Colonic mucosa (tissue), 4 donors: ENCODE data around the gene LRRC1. TPM values are rescaled to one million over a fixed set of nuclear protein-coding genes. Genes with fewer than 3 reads are reported as not detected.
A peak's percentile ranks its signal among the peaks of the same experiment; 100 is the strongest.

Experiments
- DNase-seq: peaks from one replicate; pipeline ENCODE4 v3.0.0-alpha.2; 2020
- H3K27ac ChIP-seq: fragments of 200-600 bp; one replicate; pipeline ENCODE4 v1.8.0; 2021
- H3K27me3 ChIP-seq: fragments of 200-600 bp; one replicate; pipeline ENCODE4 v1.8.0; 2021
- H3K36me3 ChIP-seq: fragments of 200-600 bp; one replicate; pipeline ENCODE4 v1.8.0; 2021
- H3K4me1 ChIP-seq: fragments of 200-600 bp; one replicate; pipeline ENCODE4 v1.8.0; 2021; ENCODE audit warnings: mild to moderate bottlenecking
- H3K4me3 ChIP-seq: fragments of 200-600 bp; one replicate; pipeline ENCODE4 v1.8.0; 2021
- H3K9ac ChIP-seq, 2 donors: one replicate each; pipeline ENCODE4 v1.7.0; 2013; ENCODE audit warnings: control low read depth in 2 of 2, low read depth in 2 of 2, low read length in 2 of 2
- H3K9me3 ChIP-seq: fragments of 200-600 bp; one replicate; pipeline ENCODE4 v1.8.0; 2021
- intact Hi-C: fragments of 100-400 bp; cut with DNase I; formaldehyde crosslinking; loops from one replicate; pipeline ENCODE4 v1.14.1; 2022
- total RNA-seq, 2 donors: library from RNA; stranded (reverse); fragmentation: NEBNext Ultra II Directional in 1 of 2; extraction: Animal tissue kit (Norgen Biotek cat#: 25700) in 1 of 2; gene quantifications; one replicate each; pipeline ENCODE4 v1.2.1, GENCODE V29; 2021
- TF ChIP-seq, protein P1 (sequence below): fragments of 200-600 bp; IDR thresholded peaks from one replicate; pipeline ENCODE4 v1.8.0; 2022; ENCODE audit warnings: antibody characterized with exemption, mild to moderate bottlenecking
- donor health status: healthy.
- donor health status: DM: no; HTN: no; CAD: no.
- donor health status: DM: no; HTN: no; CAD: no.

Gene LRRC1
- total RNA-seq, 2 donors from 2014 or later = 49.6 to 72.9 TPM

DNA sequence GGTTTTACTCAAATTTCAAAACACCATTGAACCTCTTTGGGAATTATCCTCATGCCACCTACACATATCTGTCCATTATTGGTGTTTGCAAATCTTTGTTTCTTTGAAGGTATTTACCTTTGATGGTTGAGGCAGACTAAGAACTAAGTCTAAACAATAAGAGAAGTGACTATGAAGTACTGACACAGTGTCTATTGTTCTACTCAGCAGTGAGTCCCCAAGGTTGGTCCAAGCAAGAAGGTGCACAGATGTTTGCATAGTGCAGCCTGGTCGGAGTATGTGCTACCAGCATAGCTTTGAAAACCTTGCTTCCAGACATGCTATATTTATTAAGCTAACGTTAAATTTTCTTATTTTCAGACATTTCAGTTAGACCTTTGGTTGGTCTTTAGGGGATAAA, 19.5 kb downstream of the LRRC1 start:
- Histone ChIP-seq H3K36me3 (no peaks in the 10 kb centered on the region), H3K4me3 (no peak overlapping the region), H3K27ac (no peak overlapping the region), H3K9me3 (no peaks in the 10 kb centered on the region), H3K27me3 (no peaks in the 10 kb centered on the region), H3K9ac (no peak overlapping the region), H3K4me1 (no peaks in the 10 kb centered on the region)
- TF ChIP-seq, protein P1, sequence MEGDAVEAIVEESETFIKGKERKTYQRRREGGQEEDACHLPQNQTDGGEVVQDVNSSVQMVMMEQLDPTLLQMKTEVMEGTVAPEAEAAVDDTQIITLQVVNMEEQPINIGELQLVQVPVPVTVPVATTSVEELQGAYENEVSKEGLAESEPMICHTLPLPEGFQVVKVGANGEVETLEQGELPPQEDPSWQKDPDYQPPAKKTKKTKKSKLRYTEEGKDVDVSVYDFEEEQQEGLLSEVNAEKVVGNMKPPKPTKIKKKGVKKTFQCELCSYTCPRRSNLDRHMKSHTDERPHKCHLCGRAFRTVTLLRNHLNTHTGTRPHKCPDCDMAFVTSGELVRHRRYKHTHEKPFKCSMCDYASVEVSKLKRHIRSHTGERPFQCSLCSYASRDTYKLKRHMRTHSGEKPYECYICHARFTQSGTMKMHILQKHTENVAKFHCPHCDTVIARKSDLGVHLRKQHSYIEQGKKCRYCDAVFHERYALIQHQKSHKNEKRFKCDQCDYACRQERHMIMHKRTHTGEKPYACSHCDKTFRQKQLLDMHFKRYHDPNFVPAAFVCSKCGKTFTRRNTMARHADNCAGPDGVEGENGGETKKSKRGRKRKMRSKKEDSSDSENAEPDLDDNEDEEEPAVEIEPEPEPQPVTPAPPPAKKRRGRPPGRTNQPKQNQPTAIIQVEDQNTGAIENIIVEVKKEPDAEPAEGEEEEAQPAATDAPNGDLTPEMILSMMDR = no peak
- DNase-seq = no peak
- intact Hi-C loops = no loop called here

DNA sequence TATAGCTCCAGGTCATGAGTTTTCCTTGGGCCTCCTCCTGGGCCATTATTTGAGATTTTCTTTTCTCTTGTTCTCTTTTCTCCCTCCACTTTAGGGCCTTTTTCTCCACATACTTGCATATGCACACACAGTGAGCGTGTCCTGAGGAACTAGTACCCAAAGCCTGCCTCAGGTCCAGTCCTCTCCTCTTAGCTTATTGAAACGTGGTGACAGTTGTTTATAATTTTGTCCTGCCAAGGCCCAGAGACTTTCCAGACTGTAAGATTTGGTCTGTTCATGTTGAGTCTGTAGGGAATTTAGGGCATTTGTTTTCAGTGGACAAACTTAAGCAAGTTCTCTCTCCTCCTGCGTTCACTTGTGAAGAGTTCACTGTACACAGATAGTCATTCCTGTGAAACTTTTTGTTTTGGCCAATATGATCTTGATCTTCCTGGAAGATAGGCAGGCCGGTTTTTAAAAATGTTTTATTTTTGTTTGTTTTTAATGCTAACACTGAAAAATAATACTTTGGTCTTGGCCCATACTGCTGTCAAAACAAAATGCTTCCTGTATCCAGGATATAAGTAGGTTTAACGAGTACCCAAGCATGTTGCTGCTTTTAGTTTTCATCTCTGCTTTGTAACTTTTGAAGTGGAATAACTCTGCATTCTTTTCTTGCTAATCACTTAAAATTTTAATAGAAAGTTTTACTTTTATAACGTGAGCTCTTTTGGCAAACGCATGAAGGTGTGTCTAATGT, 20.7 kb downstream of the LRRC1 start:
- Histone ChIP-seq H3K9ac (no peak overlapping the region), H3K4me1 (no peaks in the 10 kb centered on the region), H3K27ac (no peak overlapping the region), H3K4me3 (no peak overlapping the region), H3K27me3 (no peaks in the 10 kb centered on the region), H3K36me3 (no peaks in the 10 kb centered on the region), H3K9me3 (no peaks in the 10 kb centered on the region)
- DNase-seq = no peak
- TF ChIP-seq, protein P1 = no peak
- intact Hi-C loops = no loop called here

DNA sequence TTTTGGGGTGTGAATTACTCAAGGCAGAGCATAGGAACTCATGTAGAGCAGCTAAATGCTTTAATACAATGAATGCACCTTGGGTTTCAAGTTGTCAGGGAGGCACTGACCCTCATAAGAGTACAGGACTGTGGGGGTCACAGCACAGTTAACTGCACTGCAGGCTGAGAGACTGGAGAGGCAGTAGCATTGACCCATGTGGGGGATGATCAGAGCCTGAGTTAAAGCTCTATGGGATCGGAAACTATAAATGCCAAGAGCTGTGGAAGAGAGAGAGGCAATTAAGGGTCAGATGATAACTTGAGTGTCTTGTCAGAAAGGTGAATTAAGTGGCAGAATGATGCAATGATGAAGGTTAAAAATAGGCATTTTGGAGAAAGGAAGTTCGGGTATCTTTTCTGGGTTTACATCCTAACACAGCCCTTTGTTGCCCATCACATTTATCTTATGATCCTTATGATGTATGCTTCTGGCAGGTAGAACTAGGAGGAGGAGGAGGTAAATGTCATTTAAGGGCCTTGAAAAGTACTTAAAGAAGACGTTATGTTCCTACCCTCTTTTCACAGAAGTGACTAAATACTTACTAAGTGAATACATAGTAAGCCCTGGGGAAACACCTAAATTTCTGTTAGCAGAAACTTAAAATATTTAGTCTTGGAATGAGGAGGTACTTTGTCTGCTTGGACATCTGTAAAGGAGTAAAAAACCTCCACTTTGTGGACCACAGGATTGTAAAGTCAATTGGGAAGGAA, 24.2 kb downstream of the LRRC1 start:
- no peaks in the 10 kb centered on the region for H3K36me3 ChIP-seq
- H3K27ac ChIP-seq = no peak overlapping the region
- no peaks in the 10 kb centered on the region for H3K4me1 ChIP-seq
- intact Hi-C loops = no loop called here
- TF ChIP-seq, protein P1 = no peak
- no peak overlapping the region for H3K4me3 ChIP-seq
- no peak for DNase-seq
- H3K9me3 ChIP-seq = no peaks in the 10 kb centered on the region
- no peak overlapping the region for H3K9ac ChIP-seq
- H3K27me3 ChIP-seq = no peaks in the 10 kb centered on the region

DNA sequence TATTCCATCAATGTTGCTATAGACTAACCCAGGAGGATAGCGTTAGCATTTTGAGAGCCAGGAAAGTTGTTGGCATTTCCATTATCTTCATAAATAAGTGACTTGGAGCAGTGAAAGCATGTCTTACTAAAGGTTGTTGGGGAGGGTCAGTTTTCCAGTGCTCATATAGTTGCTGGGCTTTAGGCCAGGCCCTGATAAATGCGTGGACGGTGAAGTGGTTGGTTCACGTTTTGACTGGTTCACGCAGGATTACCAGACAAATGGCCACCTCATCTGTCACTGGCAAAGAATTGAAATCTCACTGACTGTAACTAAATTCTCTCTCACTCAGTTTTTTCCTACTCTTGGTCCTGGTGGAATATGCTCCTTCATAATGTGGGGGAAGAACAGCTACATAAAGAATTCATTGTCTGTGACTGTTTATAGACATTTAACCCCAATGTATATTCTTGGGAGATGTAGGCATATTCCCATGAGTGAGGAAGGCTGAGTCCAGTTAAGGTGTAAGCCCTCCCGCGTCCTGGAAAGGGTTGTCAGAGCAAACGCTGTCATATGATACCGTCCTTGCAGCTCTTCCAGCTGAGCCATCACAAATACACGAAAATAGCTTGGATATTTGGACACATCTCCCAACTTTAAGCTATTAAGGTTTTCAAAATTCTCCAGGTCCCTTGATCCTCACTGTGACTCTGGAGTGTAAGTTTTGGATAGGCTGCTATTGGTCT, 27.8 kb downstream of the LRRC1 start:
- no peak overlapping the region for H3K27ac ChIP-seq
- TF ChIP-seq, protein P1 = no peak
- intact Hi-C loops = no loop called here

DNA sequence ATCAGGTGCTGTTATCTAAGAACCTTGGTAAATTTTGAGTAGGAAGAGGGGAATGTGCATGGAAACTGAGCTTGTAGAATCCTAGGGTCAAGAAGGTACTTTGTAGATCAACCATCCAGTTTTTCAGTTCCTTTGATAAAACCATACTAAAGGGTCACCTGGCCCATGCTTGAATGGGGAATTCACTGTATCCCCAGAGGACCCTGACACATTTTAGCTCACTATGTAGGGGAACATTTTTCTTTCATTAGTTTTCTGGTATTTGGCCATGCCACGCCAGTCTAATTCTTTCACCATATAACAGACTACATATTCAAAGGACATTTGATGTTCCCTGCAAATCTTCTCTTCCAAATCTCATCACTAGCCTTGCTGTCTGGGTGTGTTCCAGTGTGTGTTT, 29.9 kb downstream of the LRRC1 start:
- no peak for DNase-seq
- Histone ChIP-seq H3K4me1 (peaks cover 7% of the 10 kb centered on the region), H3K27ac (peak overlapping the region; percentile 78), H3K27me3 (no peaks in the 10 kb centered on the region), H3K4me3 (no peak overlapping the region), H3K9me3 (no peaks in the 10 kb centered on the region), H3K36me3 (no peaks in the 10 kb centered on the region), H3K9ac (no peak overlapping the region)
- intact Hi-C loops = no loop called here
- TF ChIP-seq, protein P1 = no peak

More for the DNA sequence above, 27.8 kb downstream of the LRRC1 start:
- H3K9ac ChIP-seq = no peak overlapping the region
- DNase-seq = no peak
- H3K4me3 ChIP-seq = no peak overlapping the region
- no peaks in the 10 kb centered on the region for H3K27me3 ChIP-seq
- H3K4me1 ChIP-seq = peaks cover 7% of the 10 kb centered on the region
- no peaks in the 10 kb centered on the region for H3K36me3 ChIP-seq
- H3K9me3 ChIP-seq = no peaks in the 10 kb centered on the region
